Vagina (tissue), 2 donors: ENCODE data around the gene TASOR2. TPM values are rescaled to one million over a fixed set of nuclear protein-coding genes. Genes with fewer than 3 reads are reported as not detected.

Source experiments
- DNase-seq, 2 donors: peaks; one replicate each; pipeline ENCODE4 v3.0.0-alpha.2; 2017; ENCODE audit errors: extremely low spot score in 2 of 2
- H3K27ac ChIP-seq: fragments of 200-600 bp; sonication (generic); one replicate; pipeline ENCODE4 v1.5.1; 2019
- H3K27me3 ChIP-seq: fragments of 200-600 bp; sonication (generic); one replicate; pipeline ENCODE4 v1.5.1; 2019
- H3K36me3 ChIP-seq, 2 donors: fragments of 200-600 bp; sonication (generic); one replicate each; pipeline ENCODE4 v1.5.1; 2017 to 2019
- H3K4me1 ChIP-seq: fragments of 200-600 bp; sonication (generic); one replicate; pipeline ENCODE4 v1.5.1; 2019
- H3K4me3 ChIP-seq, 2 donors: fragments of 200-600 bp; sonication (generic); 1 replicate in 1 of 2; 2 replicates in 1 of 2; pipeline ENCODE4 v1.5.1; 2016 to 2019
- H3K9me3 ChIP-seq: fragments of 200-600 bp; sonication (generic); one replicate; pipeline ENCODE4 v1.5.1; 2019
- POLR2A ChIP-seq, 2 donors: fragments of 450-650 bp; IDR thresholded peaks; one replicate each; pipeline ENCODE4 v1.6.1; 2017; ENCODE audit warnings: antibody characterized with exemption in 2 of 2, mild to moderate bottlenecking in 2 of 2, moderate library complexity in 2 of 2
- POLR2AphosphoS5 ChIP-seq, 2 donors: sonication (generic); formaldehyde crosslinking; IDR thresholded peaks; one replicate each; pipeline ENCODE4 v1.9.0; 2017; ENCODE audit warnings: antibody characterized with exemption in 2 of 2, mild to moderate bottlenecking in 2 of 2, low read depth in 1 of 2; ENCODE audit not compliant: insufficient read depth in 1 of 2
- intact Hi-C: fragments of 100-400 bp; cut with DNase I; formaldehyde crosslinking; loops from one replicate; pipeline ENCODE4 v1.15.1; 2023
- total RNA-seq: library from RNA; depleted of rRNA; stranded (reverse); fragments of >200 nt; gene quantifications from one replicate; pipeline ENCODE4 v1.2.3, GENCODE V29; 2016
- TF ChIP-seq, protein P1 (sequence below), 3 experiments: fragments of 450-650 bp in 2 of 3; fragments of 200-600 bp in 1 of 3; sonication (generic) in 1 of 3; IDR thresholded peaks; one replicate each; pipeline ENCODE4 v1.5.1; 2017 to 2019; ENCODE audit warnings: antibody characterized with exemption in 3 of 3, mild to moderate bottlenecking in 2 of 3, moderate library complexity in 2 of 3

The TASOR2 gene
- total RNA-seq, 1 donor from 2014 or later: 51.6 TPM

DNA sequence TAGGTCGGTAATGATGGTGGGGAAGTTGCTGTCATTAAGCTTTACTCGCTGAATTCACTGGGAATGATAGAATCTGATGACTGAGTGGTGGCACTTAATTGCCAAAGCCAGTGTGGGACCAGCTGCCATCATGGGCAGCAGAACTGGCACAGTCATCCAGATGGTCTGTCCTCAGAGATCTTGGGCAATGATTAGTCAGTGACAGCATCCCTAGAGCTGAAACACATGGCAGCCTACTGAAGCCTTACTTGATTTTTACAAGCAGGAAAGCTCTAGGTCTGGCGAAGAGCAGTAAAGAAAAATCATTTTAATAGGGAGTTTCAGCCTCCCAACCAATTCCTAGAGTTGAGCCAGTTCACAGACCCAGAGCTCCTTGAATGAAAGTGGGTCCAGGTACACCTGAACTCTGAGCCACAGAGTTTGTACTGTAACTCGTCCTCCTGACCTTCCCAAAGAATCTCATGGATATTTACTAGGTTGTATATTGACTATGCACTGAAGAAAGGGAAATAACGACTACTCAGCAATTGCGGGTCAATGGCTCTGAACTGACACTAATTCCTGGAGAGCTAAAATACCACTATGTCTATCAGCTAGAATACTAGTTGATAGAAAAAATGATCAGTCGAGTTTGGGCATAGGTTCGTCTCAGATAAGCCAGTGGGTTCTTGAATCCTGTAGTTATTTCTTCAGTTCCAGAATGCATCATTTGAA is 13.8 kb upstream of the TASOR2 start:
- no peaks in the 10 kb centered on the region for H3K36me3 ChIP-seq
- no peak overlapping the region for H3K27ac ChIP-seq
- H3K4me1 ChIP-seq: peaks cover 13% of the 10 kb centered on the region
- intact Hi-C loops: no loop called here
- no peak for TF ChIP-seq POLR2AphosphoS5 (IDR thresholded peaks at IDR 0.05; ENCODE audit: insufficient read depth in 1 of 2, low read depth in 1 of 2)
- TF ChIP-seq, protein P1, sequence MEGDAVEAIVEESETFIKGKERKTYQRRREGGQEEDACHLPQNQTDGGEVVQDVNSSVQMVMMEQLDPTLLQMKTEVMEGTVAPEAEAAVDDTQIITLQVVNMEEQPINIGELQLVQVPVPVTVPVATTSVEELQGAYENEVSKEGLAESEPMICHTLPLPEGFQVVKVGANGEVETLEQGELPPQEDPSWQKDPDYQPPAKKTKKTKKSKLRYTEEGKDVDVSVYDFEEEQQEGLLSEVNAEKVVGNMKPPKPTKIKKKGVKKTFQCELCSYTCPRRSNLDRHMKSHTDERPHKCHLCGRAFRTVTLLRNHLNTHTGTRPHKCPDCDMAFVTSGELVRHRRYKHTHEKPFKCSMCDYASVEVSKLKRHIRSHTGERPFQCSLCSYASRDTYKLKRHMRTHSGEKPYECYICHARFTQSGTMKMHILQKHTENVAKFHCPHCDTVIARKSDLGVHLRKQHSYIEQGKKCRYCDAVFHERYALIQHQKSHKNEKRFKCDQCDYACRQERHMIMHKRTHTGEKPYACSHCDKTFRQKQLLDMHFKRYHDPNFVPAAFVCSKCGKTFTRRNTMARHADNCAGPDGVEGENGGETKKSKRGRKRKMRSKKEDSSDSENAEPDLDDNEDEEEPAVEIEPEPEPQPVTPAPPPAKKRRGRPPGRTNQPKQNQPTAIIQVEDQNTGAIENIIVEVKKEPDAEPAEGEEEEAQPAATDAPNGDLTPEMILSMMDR (IDR thresholded peaks at IDR 0.05): no peak
- no peak for TF ChIP-seq POLR2A (IDR thresholded peaks at IDR 0.05)
- H3K4me3 ChIP-seq: no peak overlapping the region
- H3K9me3 ChIP-seq: no peaks in the 10 kb centered on the region
- DNase-seq: no peak
- H3K27me3 ChIP-seq: no peaks in the 10 kb centered on the region

DNA sequence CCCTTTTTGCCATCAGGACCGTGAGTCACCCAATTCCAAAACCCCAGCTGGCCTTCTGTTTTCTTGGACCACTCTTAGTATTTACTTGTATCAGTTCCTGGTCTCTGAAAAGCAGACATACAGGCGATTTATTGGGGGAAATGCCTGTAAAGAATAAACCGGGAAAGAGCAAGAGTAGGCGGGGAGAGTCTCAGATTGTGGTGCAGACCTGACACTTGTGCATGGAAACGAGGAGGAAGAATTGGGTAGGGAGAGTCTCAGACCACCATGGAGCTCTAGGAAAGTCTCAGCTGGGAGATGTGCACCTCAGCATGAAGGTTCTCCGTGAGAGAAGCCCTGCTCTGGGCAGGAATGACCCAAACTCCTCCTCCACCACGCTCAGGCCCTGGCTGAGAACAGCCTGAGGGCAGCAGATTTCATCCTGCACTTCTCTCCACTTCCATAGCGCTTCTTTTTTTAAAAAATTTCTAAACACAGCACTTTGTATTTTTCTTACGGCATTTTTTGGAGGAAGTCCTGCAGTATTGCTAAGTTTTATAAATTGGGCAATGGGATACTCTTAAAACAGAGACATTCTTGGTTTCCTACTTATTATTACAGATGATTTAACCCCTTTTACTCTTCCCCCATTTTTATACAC is 6.1 kb upstream of the TASOR2 start:
- TF ChIP-seq POLR2AphosphoS5 (IDR thresholded peaks at IDR 0.05; ENCODE audit: insufficient read depth in 1 of 2, low read depth in 1 of 2) (no peak), POLR2A (IDR thresholded peaks at IDR 0.05) (no peak)
- TF ChIP-seq, protein P1 (IDR thresholded peaks at IDR 0.05): no peak
- H3K27me3 ChIP-seq: no peaks in the 10 kb centered on the region
- intact Hi-C loops: no loop called here
- no peaks in the 10 kb centered on the region for H3K36me3 ChIP-seq
- DNase-seq: no peak
- no peak overlapping the region for H3K27ac ChIP-seq
- no peaks in the 10 kb centered on the region for H3K4me1 ChIP-seq
- no peaks in the 10 kb centered on the region for H3K9me3 ChIP-seq
- no peak overlapping the region for H3K4me3 ChIP-seq

DNA sequence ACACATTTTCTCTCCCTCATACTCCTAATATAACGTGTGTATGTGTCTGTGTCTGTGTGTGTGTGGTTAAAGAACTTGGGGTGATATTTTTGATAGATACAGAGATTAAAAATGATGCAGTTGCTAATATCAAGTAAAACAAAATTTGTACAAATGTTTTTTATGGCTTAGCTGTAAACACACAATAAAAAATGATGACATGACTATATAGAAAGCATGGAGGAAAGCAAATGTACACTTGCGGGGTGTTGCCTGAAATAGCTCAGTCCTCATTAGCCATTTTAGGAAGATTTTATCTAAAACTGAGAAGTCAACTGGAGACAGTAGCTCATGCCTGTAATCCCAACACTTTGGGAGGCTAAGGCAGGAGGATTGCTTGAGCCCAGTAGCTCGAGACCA is 5.6 kb upstream of the TASOR2 start:
- Histone ChIP-seq H3K36me3 (no peaks in the 10 kb centered on the region), H3K4me3 (no peak overlapping the region), H3K4me1 (peaks cover 2% of the 10 kb centered on the region), H3K27me3 (no peaks in the 10 kb centered on the region), H3K27ac (no peak overlapping the region), H3K9me3 (no peaks in the 10 kb centered on the region)
- intact Hi-C loops: no loop called here
- TF ChIP-seq, protein P1 (IDR thresholded peaks at IDR 0.05): no peak
- TF ChIP-seq POLR2AphosphoS5 (IDR thresholded peaks at IDR 0.05; ENCODE audit: insufficient read depth in 1 of 2, low read depth in 1 of 2) (no peak), POLR2A (IDR thresholded peaks at IDR 0.05) (no peak)
- no peak for DNase-seq

DNA sequence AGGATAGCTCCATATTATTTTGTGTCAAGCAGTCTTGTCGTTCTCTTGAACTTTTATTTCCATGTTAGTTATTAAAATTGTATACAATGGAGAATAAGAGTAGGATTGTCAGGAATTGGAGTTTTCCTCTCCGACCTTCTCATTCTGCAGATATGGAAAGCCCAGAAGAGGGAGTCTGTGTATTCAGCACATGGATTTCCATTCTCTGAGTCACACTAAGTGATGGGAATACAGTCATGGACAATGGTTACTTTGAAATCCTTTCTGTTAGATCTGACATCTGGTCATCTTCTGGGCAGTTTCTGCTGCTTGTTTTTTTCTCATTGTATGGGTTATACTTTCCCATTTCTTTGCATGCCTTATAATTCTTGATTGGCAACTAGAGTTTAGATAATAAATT is 5.0 kb upstream of the TASOR2 start:
- no peak for DNase-seq
- H3K4me3 ChIP-seq: no peak overlapping the region
- intact Hi-C loops: loop anchor here (10.0 kb wide), 1 partner anchor 135 kb away; the partner anchor contains the start of gene GDI2
- H3K9me3 ChIP-seq: no peaks in the 10 kb centered on the region
- peaks cover 5% of the 10 kb centered on the region for H3K4me1 ChIP-seq
- no peaks in the 10 kb centered on the region for H3K27me3 ChIP-seq
- no peak for TF ChIP-seq POLR2A (IDR thresholded peaks at IDR 0.05)
- no peak for TF ChIP-seq POLR2AphosphoS5 (IDR thresholded peaks at IDR 0.05; ENCODE audit: insufficient read depth in 1 of 2, low read depth in 1 of 2)
- TF ChIP-seq, protein P1 (IDR thresholded peaks at IDR 0.05): no peak
- H3K36me3 ChIP-seq: no peaks in the 10 kb centered on the region
- H3K27ac ChIP-seq: no peak overlapping the region

DNA sequence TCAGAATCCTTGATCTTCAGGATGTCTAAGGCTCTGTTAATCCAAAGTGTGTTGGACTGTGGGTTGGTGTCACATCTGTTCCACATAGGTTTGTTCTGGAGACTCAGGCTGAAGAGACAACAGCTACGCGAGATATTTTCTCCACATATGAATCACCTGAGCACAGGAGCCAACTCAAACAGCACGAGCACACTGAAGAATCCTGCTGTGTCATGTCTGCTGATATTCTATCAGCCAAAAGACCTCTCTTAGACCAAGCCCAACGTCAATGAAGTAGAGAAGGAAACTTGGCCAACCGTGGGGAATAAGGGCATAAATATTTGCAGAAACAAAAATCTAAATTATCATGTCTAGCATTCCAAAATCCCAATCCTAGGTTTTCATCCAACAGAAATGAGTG is 2.7 kb upstream of the TASOR2 start:
- Histone ChIP-seq H3K4me1 (peaks cover 18% of the 10 kb centered on the region), H3K9me3 (no peaks in the 10 kb centered on the region), H3K27ac (no peak overlapping the region), H3K27me3 (no peaks in the 10 kb centered on the region), H3K4me3 (no peak overlapping the region), H3K36me3 (no peaks in the 10 kb centered on the region)
- intact Hi-C loops: loop anchor here (10.0 kb wide), 1 partner anchor 133 kb away; the partner anchor contains the start of gene GDI2
- DNase-seq: no peak
- TF ChIP-seq POLR2A (IDR thresholded peaks at IDR 0.05) (no peak), POLR2AphosphoS5 (IDR thresholded peaks at IDR 0.05; ENCODE audit: insufficient read depth in 1 of 2, low read depth in 1 of 2) (no peak)
- TF ChIP-seq, protein P1 (IDR thresholded peaks at IDR 0.05): no peak
